Right lobe of liver (tissue), 4 donors: ENCODE results near the gene ZNF599.

Experiments
- POLR2A ChIP-seq: fragments of 450-650 bp; IDR thresholded peaks from one replicate; pipeline ENCODE4 v1.6.1; 2017; ENCODE audit warnings: antibody characterized with exemption, mild to moderate bottlenecking
- TF ChIP-seq, protein P1 (sequence below), 4 donors: fragments of 200-600 bp in 3 of 4; fragments of 450-650 bp in 1 of 4; IDR thresholded peaks; one replicate each; pipeline versions ENCODE4 v1.5.1 to v1.8.0; 2016 to 2022; ENCODE audit warnings: antibody characterized with exemption in 4 of 4, mild to moderate bottlenecking in 2 of 4
- donor health status: DM: no; HTN: no; CAD: no.
- donor health status: DM: no; HTN: no; CAD: no.
- donor health status: DM: no; HTN: yes; CAD: no.

DNA sequence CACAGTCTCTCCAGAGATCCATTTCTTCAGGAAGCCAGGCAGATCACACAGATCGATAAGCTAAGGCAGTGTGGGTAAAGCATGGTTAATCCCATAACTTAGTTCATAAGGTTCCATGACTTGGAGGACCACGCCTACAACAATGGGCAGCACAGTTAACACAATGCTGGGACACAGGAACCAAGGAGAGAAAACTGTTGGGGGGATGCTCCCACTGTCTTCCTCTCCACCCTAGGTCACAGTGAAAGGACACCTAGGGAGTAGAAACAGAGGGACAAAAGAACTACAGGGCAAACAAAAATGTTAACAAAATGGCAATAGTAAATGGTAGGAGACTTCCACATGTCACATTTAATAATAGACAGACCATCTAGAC lies 59.8 kb downstream of the ZNF599 start:
- TF ChIP-seq, protein P1, sequence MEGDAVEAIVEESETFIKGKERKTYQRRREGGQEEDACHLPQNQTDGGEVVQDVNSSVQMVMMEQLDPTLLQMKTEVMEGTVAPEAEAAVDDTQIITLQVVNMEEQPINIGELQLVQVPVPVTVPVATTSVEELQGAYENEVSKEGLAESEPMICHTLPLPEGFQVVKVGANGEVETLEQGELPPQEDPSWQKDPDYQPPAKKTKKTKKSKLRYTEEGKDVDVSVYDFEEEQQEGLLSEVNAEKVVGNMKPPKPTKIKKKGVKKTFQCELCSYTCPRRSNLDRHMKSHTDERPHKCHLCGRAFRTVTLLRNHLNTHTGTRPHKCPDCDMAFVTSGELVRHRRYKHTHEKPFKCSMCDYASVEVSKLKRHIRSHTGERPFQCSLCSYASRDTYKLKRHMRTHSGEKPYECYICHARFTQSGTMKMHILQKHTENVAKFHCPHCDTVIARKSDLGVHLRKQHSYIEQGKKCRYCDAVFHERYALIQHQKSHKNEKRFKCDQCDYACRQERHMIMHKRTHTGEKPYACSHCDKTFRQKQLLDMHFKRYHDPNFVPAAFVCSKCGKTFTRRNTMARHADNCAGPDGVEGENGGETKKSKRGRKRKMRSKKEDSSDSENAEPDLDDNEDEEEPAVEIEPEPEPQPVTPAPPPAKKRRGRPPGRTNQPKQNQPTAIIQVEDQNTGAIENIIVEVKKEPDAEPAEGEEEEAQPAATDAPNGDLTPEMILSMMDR (IDR thresholded peaks at IDR 0.05), result no peak
- no peak for TF ChIP-seq POLR2A
